Adipose tissue (tissue), 3 donors: Measurements from ENCODE around the gene RAPGEF2. TPM values are rescaled to one million over a fixed set of nuclear protein-coding genes. Genes with fewer than 3 reads are reported as not detected.

Source experiments
- H3K27ac ChIP-seq: one replicate; pipeline ENCODE4 v1.5.1; 2013; ENCODE audit warnings: low read depth, low read length
- WGBS, 3 donors: extraction: QIAGEN DNeasy Blood & Tissue Kit; methylation state at CpG; one replicate each; pipeline ENCODE4 v1.1.7; 2013; 5-methylcytosine and 5-hydroxymethylcytosine counted together
- polyA plus RNA-seq, 3 donors: library from polyadenylated mRNA; stranded (reverse); fragments of 200-250 nt; gene quantifications; one replicate each; pipeline ENCODE4 v1.2.3, GENCODE V29; 2013
- donor health status: healthy with polysubstance abuse.
- donor health status: Bipolar disorder and iron deficiency.
- donor health status: healthy.

RAPGEF2 gene
- polyA plus RNA-seq, 3 donors = 7.4 to 16.9 (median 11.2) TPM

DNA sequence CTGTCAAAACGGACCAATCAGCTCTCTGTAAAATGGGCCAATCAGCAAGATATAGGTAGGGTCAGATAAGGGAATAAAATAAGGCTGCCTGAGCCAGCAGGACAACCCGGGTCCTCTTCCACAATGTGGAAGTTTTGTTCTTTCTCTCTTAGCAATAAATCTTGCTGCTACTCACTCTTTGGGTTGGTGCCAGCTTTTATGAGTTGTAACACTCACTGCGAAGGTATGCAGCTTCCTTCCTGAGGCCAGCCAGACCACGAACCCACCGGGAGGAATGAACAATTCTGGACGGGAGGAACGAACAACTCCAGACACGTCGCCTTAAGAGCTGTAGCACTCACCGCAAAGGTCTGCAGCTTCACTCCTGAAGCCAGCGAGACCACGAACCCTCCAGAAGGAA, 287.8 kb downstream of the RAPGEF2 start:
- H3K27ac ChIP-seq = no peak overlapping the region
- WGBS, 3 donors = 17 to 53% (median 18%) methylated on average over 12 of the region's 12 CpGs

DNA sequence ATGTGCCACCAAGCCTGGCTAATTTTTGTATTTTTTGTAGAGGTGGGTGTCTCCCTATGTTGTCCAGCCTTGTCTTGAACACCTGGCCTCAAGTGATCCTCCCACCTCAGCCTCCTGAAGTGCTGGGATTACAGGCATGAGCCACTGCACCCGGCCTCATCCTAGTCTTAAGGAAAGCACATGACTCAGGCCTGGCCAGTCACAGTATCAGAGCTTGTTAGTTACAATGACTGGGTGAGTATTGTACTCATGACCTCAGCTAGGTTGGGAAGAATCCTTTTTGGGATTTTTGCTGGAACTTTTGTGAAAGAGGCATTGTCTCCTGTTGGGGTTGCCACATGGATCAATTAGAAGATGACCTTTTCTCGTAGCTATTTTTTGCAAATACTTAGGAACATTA, 292.8 kb downstream of the RAPGEF2 start:
- no peak overlapping the region for H3K27ac ChIP-seq
- WGBS, 3 donors = 81 to 90% (median 88%) methylated on average over 2 of the region's 2 CpGs

GRCh38 chr4:159396151-159396550, 293.3 kb downstream of the RAPGEF2 start:
- no peak overlapping the region for H3K27ac ChIP-seq
- WGBS, 3 donors = 82 to 86% (median 85%) methylated on average over 3 of the region's 3 CpGs

- WGBS, 3 donors = 41 to 61% (median 55%) methylated on average over 7 of the region's 7 CpGs
- H3K27ac ChIP-seq = no peak overlapping the region
Observed at GRCh38 chr4:159398236-159398638, 295.4 kb downstream of the RAPGEF2 start.

DNA sequence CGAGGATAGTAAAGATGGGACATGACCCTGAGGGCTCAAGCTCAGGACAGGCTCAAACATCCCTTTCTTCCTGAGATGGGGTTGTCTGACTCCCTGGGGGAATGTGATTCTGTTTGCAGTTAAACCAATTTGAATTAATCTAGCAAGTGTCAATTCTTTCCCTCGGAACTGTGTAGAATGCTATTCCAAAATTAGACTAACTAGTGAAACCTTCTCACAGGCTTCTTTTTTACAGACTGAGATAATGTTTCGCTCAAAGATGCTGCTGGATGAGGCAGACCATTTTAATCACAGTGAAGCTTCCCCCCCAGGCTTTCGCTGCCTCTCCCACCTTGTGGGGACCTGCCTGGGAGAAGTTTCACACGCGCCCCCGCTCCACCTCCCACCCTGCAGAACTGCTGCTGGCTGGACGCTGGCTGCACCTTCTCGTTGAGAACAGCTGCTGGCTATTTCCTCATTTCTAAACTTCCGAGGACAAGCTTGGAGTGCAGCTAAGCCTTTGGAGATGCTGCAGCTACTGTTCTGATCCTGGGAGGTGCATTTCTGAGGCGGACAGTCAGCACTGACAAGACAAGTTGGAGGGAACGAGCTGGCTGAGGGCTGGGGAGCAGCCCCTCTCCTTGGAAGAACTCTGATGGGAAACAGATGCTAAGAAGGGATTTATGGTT, 297.8 kb downstream of the RAPGEF2 start:
- WGBS, 3 donors = 24 to 38% (median 26%) methylated on average over 12 of the region's 12 CpGs
- H3K27ac ChIP-seq = no peak overlapping the region

- WGBS, 3 donors = 36 to 58% (median 37%) methylated on average over 4 of the region's 4 CpGs
- no peak overlapping the region for H3K27ac ChIP-seq
Observed at GRCh38 chr4:159401226-159401712, 298.4 kb downstream of the RAPGEF2 start.

DNA sequence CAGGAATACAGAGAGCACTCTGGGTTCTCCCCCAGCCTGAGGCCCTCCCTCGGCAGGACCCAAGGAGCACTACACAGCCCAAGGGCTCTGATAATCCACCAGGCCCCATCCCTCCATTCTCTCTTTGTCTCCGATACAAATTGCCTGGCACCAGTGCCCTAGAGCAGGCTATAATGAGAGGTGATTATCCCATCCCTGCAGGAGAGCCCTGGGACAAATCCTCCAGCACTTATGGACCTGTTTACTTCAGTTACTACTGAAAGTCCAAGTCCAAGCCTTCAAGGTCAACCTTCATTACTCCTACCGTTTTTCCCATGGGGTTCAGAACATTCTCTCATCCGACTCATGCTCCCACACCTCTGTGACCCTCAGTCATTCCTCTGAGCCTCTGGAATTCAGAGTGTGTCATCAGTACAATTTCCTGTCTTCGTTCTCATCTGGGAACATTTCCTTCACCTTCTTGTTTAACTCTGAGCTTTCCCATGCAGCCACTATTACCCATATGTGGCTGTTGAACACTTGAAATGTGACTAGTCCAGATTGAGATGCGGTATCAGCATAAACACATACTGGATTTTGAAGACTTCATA, 299.0 kb downstream of the RAPGEF2 start:
- WGBS, 3 donors = 64 to 68% (median 68%) methylated on average over 6 of the region's 6 CpGs
- no peak overlapping the region for H3K27ac ChIP-seq
